ENCODE measurements around the gene MPST.
"Not testable (repeated sequence)": the region's sequence is repeated elsewhere in the genome, so short reads cannot be mapped to it uniquely, and the experiment has no call there.

The MPST gene

GRCh38 chr22:37062702-37063381 lies 43.3 kb downstream of the MPST start:
- no peak for DNase-seq

GRCh38 chr22:37063431-37064420 lies 44.2 kb downstream of the MPST start:
- peak; percentile 48 for DNase-seq

- no peak for DNase-seq
These were observed 45.0 kb downstream of the MPST start for GRCh38 chr22:37064553-37064952.

DNA sequence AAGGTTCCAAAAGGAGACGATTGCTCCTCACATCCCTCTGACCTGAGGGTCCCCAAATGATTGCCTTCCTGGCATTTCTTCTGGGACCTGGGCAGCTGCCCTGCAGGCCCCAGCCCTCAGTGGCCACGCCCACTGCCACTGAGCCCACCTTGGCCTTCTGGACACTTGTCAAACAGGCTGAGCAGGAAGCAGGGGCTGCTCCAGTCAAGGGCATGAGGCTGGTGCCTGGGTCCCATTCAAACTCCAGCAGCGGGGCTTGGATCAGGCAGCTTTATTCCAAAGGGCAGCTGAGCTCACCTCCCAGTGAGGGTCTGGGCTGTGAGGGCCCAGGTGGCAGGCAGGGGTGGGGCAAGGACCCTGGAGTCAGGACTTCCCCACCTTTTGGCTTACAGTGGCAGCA lies 45.6 kb downstream of the MPST start:
- no peak for DNase-seq

- no peak for DNase-seq
These were observed 46.4 kb downstream of the MPST start for GRCh38 chr22:37065961-37066360.

DNA sequence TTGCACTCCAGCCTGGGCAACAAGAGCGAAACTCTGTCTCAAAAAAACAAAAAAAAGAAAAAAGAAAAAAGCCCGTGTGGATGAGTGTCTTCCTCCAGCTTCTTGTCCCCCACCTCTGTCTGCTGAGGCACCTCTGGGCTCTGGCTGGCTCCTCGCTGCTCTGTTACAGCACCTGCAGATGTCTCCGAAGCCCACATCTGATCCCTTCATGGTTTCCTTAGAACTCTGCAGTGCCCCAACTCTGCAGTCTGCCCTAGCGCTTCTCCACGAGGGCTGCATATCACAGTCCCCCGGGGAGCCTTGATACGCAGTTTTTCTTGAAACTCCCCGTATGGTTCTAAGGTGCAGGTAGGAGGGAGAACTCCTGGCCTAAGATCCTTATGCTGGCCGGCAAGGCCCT lies 47.9 kb downstream of the MPST start:
- DNase-seq, result no peak

DNA sequence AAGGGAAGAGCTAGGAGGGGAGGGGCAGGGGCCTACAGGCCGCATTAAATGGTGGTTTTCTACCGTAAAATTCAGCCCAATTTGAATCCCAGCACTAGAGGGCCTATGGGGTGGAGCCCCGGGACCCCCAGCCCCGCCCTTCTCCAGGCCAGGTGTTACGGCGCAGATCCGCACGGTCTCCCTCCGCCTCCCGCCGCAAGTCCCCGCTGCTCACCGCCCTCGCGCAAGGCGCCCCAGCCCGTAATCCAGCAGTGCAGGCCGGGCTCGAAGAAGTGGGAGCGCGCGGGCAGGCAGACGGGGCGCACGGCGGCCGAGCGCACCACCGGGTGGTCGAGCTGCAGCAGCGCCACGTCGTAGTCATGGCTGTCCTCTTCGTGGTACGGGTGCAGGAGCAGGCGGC lies 49.3 kb downstream of the MPST start:
- DNase-seq, result no peak

DNA sequence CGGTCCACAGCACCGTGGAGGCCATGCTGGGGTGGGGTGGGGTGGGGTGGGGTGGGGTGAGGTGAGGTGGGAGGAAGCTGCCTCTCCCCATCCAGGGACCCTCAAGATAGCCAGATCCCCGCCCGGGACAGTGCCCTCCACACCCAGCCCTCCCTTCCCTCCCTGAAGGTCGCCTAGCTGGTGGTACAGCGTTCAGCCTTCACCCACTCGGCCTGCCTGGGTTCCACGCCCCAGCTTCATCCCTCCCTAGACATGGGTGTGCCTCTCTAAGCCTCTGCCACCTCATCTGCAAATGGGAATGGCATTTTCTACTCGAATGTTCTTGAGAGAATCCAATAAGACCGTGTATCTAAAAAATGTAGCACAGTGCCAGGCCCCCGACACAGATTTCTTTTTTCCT lies 49.8 kb downstream of the MPST start:
- DNase-seq, result no peak

GRCh38 chr22:37069719-37070118 lies 50.2 kb downstream of the MPST start:
- DNase-seq, result no peak

- DNase-seq, result no peak
These were observed 50.8 kb downstream of the MPST start for GRCh38 chr22:37070334-37070733.

DNA sequence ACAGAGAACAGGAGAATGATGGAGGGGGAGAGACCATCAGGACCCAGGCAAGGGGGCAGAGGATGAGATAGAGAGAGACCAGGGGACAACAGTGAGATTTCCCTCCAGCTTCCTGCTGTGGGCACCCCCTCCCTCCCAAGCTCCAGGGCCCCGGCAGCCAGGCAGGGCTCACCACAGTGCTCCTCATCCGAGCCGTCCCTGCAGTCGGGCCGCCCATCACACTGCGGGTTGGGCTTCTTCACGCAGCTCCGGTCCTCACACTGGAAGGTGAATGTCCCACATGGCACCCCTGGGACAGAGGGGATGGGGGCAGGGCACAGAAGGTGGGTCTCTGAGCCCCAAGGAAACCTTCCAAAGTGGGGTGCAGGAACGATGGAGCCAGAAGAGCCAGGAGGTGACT lies 51.2 kb downstream of the MPST start:
- DNase-seq, result no peak

DNA sequence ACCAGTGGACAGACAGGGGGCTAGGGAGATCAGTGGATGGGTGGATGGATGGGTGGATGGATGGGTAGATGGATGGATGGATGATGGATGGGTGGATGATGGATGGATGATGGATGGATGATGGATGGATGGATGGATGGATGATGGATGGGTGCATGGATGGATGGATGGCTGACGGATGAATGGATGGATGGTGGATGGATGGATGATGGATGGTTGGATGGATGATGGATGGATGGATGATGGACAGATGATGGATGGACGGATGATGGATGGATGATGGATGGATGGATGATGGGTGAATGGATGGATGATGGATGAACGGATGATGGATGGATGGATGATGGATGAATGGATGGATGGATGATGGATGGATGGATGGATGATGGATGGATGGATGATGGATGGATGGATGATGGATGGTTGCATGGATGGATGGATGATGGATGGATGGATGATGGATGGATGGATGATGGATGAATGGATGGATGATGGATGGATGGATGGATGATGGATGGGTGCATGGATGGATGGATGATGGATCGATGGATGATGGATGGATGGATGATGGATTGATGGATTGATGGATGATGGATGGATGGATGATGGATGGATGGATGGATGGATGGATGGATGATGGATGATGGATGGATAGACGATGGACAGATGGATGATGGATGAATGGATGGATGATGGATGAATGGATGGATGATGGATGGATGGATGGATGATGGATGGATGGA lies 52.5 kb downstream of the MPST start:
- DNase-seq, result not testable (repeated sequence)

DNA sequence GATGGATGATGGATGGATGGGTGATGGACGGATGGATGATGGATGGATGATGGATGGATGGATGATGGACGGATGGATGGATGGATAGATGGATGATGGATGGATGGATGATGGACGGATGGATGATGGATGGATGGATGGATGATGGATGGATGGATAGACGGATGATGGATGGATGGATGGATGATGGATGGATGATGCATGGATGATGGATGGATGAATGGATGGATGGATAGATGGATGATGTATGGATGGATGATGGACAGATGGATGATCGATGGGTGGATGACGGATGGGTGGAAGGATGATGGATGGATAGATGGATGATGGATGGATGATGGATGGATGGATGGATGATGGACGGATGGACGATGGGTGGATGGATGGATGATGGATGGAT lies 53.1 kb downstream of the MPST start:
- no peak for DNase-seq

DNA sequence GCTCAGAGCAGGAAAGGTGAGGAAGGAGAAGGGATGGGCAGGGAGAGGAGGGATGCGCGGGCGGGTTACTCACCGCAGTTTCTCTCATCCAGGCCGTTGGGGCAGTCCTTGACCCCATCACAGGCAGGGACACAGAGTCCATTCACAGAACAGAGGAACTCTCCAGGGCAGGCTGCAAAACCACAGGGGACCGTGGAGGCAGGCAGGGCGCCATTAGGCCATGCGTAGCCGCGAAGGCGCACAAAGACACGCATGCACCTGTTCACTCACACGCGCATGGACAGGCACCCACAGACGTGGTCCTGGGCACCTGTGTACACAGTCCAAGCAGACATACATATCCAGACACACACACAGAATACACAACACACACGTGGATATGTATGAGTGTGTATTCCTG lies 55.0 kb downstream of the MPST start:
- DNase-seq, result no peak

GRCh38 chr22:37075046-37075445 lies 55.5 kb downstream of the MPST start:
- DNase-seq, result no peak

DNA sequence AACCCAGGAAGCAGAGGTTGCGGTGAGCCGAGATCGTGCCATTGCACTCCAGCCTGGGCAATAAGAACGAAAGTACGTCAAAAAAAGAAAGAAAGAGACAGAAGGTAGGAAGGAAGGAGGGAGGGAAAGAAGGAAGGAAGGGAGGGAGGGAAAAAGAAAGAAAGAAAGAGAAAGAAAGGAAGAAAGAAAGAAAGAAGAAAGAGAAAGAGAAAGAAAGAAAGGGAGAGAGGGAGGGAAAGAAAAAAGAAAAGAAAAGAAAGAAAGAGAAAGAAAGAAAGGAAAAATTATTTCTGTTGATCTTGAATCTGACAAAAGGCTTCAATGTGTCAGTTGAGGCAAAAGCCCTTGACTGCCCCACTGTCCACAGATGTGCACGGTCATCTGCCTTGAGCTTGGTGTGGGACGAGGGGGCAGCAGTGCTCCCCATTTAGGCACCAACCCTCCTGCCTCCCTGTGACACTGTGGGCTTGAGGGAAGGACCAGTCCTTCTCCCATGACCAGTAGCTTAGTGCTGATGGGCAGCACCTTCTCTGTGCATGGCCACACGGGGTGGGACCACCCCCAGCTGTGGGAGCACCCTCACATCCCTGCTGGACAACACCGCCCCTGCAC lies 56.4 kb downstream of the MPST start:
- DNase-seq, result no peak

DNA sequence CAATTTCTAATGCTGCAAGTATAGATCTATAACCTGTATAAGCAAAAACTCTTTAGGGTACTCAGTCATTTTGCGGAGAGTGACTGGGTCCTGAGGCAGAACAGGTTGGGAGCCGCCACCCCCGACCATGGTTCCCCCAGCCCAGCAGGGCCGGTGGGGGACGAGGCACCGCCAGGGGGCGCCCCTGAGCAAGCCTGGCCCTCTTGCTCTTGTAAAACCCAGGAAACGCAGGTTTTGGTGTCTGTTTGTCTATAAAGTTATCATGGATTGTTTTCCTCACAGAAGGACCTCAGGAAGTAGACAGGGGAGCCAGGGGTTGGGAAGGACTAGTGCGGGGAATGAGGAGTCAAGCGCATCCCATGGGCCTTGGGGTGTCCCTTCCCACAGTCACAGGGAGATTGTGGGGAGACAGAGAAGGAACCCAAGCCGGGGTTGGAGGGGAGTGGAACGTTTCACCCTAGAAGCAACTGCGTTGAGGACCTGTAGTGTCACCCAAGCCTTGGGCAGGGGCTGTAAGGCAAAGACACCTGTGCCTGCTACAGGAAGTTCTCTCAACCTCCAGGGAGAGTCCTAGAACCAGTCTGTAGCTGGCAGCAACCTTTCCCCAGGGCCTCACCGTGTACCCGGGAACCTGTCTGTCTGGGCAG lies 58.4 kb downstream of the MPST start:
- DNase-seq, result no peak

DNA sequence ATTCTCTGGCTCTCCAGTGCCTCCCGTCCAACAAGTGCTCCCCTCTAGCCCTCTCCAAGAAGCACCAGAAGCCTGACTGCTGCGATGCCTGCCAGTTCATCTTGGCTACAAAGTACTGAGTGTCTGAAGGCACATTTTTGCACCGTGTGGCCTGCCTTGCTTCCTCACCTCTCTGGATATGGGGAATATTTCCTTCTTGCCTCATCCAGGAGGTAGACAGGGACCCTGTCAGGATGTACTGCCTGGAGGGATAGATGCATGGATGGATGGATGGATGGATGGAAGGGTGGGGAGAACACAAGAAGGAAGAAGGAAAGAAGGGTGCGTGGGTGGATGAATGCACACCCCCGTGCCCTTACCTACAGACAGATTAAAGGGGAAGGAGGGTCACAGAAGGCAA lies 59.6 kb downstream of the MPST start:
- DNase-seq, result no peak
